MCF 10A (cell line): ENCODE results near the gene DSCAML1. TPM values are rescaled to one million over a fixed set of nuclear protein-coding genes. Genes with fewer than 3 reads are reported as not detected.
"Not testable (repeated sequence)": the region's sequence is repeated elsewhere in the genome, so short reads cannot be mapped to it uniquely, and the experiment has no call there.

Source experiments
- BruUV-seq: library from RNA; stranded (reverse); fragments of 400-500 nt; replicated peaks from 2 replicates; lab custom pipeline; 2021; lab: Mats Ljungman, UMichigan
- CTCF ChIA-PET: fragments of 300-600 bp; sonication (Branson Sonifier 250); formaldehyde crosslinking; extraction: SDS; loops from one replicate; lab custom pipeline; 2021; ENCODE audit warnings: antibody characterized with exemption, inconsistent platforms; lab: Yijun Ruan, JAX
- POLR2A ChIA-PET: fragments of 300-600, 350-650 bp; sonication (Branson Sonifier 250); formaldehyde crosslinking; extraction: SDS; loops from one replicate; lab custom pipeline; 2020; ENCODE audit warnings: antibody characterized with exemption, inconsistent platforms; lab: Yijun Ruan, JAX
- DNase-seq: peaks from one replicate; pipeline ENCODE4 v3.0.0-alpha.2; 2018; ENCODE audit not compliant: unreplicated experiment
- H3K27ac Mint-ChIP-seq: one replicate; pipeline ENCODE4 v1.8.0; 2022; ENCODE audit warnings: mild to moderate bottlenecking, low read depth, mixed read lengths; ENCODE audit not compliant: unreplicated experiment
- H3K27me3 Mint-ChIP-seq: one replicate; pipeline ENCODE4 v1.8.0; 2022; ENCODE audit warnings: mixed read lengths; ENCODE audit not compliant: insufficient read depth, unreplicated experiment
- H3K36me3 Mint-ChIP-seq: one replicate; pipeline ENCODE4 v1.8.0; 2022; ENCODE audit warnings: mild to moderate bottlenecking, moderate library complexity, mixed read lengths; ENCODE audit not compliant: insufficient read depth, unreplicated experiment
- H3K4me1 Mint-ChIP-seq: one replicate; pipeline ENCODE4 v1.8.0; 2022; ENCODE audit warnings: mixed read lengths; ENCODE audit not compliant: insufficient read depth, unreplicated experiment
- H3K4me3 Mint-ChIP-seq: one replicate; pipeline ENCODE4 v1.8.0; 2022; ENCODE audit warnings: mild to moderate bottlenecking, moderate library complexity, mixed read lengths; ENCODE audit not compliant: unreplicated experiment
- H3K9me3 Mint-ChIP-seq: one replicate; pipeline ENCODE4 v1.8.0; 2022; ENCODE audit warnings: mixed read lengths; ENCODE audit not compliant: unreplicated experiment
- intact Hi-C: fragments of 100-400 bp; cut with micrococcal nuclease; formaldehyde crosslinking; loops from 2 replicates; pipeline ENCODE4 v1.14.1; 2022
- total RNA-seq: library from RNA; stranded (reverse); gene quantifications from 2 replicates; pipeline ENCODE4 v1.2.3, GENCODE V29; 2022
- TF ChIP-seq, protein P1 (sequence below): fragments of 200-600 bp; IDR thresholded peaks from one replicate; pipeline ENCODE4 v1.8.0; 2022; ENCODE audit warnings: antibody characterized with exemption, mild to moderate bottlenecking; ENCODE audit not compliant: unreplicated experiment

DSCAML1 gene
- total RNA-seq, 1 experiment from 2014 or later: not detected

DNA sequence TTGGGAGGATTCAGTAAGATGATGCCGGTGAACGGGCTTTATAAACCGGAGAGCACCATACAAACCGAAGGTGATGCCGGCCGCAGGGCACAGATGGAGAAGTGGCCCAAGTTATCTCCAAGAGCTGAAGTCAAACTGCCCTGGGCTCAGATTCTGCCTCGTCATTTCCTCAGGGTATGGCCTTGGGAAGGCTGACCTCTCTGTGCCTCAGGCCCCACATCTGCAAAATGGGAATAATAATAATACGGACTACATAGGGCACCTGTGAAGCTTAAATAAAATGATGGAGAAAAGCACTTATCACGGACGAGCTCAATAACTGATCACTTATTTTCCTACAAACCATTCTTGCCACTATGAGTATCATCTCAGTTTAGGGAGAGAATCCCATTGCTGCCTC lies 29.9 kb downstream of the DSCAML1 start:
- DNase-seq: no peak
- H3K27ac Mint-ChIP-seq: no peak overlapping the region
- ChIA-PET POLR2A (no interaction called here), CTCF (no interaction called here)
- BruUV-seq: no TSS peak
- intact Hi-C loops: no loop called here
- H3K27me3 Mint-ChIP-seq: peaks cover 53% of the 10 kb centered on the region
- no peaks in the 10 kb centered on the region for H3K4me1 Mint-ChIP-seq
- TF ChIP-seq, protein P1, sequence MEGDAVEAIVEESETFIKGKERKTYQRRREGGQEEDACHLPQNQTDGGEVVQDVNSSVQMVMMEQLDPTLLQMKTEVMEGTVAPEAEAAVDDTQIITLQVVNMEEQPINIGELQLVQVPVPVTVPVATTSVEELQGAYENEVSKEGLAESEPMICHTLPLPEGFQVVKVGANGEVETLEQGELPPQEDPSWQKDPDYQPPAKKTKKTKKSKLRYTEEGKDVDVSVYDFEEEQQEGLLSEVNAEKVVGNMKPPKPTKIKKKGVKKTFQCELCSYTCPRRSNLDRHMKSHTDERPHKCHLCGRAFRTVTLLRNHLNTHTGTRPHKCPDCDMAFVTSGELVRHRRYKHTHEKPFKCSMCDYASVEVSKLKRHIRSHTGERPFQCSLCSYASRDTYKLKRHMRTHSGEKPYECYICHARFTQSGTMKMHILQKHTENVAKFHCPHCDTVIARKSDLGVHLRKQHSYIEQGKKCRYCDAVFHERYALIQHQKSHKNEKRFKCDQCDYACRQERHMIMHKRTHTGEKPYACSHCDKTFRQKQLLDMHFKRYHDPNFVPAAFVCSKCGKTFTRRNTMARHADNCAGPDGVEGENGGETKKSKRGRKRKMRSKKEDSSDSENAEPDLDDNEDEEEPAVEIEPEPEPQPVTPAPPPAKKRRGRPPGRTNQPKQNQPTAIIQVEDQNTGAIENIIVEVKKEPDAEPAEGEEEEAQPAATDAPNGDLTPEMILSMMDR: no peak
- H3K9me3 Mint-ChIP-seq: no peaks in the 10 kb centered on the region
- H3K4me3 Mint-ChIP-seq: no peak overlapping the region
- H3K36me3 Mint-ChIP-seq: no peaks in the 10 kb centered on the region

DNA sequence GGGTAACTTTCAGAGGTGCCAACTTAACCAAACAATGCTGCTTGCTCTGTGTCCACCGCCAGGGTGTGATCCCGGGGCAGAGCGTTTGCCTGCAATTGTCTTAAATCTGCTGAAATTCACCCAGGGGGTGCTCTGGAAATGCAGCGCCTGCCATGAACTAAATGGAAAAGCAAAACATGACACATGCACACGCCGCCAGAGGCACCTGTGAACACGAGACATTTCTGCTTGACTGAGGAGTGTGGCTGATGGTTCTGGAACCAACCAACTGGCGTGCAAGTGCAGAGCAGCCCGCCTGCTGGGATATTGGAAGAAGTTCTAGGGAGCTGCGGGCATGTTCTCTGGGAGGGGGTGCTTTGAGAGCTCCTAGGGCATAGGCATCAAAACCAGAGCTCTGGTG lies 30.4 kb downstream of the DSCAML1 start:
- Mint-ChIP-seq H3K4me1 (no peaks in the 10 kb centered on the region), H3K36me3 (no peaks in the 10 kb centered on the region), H3K27me3 (peaks cover 57% of the 10 kb centered on the region), H3K27ac (no peak overlapping the region), H3K9me3 (no peaks in the 10 kb centered on the region), H3K4me3 (no peak overlapping the region)
- POLR2A ChIA-PET: no interaction called here
- BruUV-seq: no TSS peak
- CTCF ChIA-PET: no interaction called here
- TF ChIP-seq, protein P1: no peak
- no peak for DNase-seq
- intact Hi-C loops: no loop called here

DNA sequence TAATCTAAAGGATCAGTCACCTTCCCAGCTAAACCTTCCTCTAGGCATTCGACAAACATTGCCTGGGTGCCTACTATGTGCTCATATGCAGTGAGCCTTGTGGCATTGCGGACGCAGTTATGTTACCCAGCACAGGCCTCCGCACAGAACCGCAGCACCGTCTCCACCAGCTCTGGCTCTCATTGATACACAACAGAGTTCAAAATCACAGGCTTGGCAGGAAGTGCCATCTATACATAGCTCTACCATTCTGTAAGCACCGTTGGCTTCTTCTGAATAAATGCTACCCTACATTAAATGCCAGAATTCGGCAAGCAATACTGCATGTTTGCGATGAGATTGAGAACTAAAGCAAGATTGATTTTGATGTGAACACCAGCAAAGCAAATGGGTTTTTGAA lies 31.0 kb downstream of the DSCAML1 start:
- Mint-ChIP-seq H3K36me3 (no peaks in the 10 kb centered on the region), H3K4me1 (no peaks in the 10 kb centered on the region), H3K4me3 (no peak overlapping the region), H3K27ac (no peak overlapping the region), H3K9me3 (no peaks in the 10 kb centered on the region), H3K27me3 (peaks cover 63% of the 10 kb centered on the region)
- TF ChIP-seq, protein P1: no peak
- ChIA-PET POLR2A (no interaction called here), CTCF (interaction anchor here (1.2 to 1.3 kb wide), 2 partner anchors 11 to 42 kb away, joined by 3 to 8 read pairs; no protein-coding TSS in a partner anchor)
- no TSS peak for BruUV-seq
- intact Hi-C loops: no loop called here
- no peak for DNase-seq

DNA sequence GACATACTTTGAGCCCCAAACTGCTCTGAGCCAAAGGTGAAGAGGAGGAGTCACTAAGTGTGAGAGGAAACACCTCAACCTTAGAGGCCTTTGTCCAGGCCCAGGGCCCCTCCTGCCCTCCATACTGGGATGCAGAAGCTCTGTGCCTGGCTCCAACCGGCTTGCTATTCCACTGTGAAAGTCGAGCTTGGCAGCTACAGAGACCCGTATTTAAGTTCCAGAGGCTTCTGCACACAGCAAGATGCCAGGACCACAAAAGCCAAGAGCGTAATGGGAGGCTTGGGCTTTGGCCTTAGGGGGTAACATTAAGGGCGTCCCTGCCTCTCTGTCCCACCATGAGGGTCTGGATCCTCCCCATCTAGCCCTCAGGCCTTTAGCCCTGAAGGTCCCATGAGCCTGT lies 31.9 kb downstream of the DSCAML1 start:
- Mint-ChIP-seq H3K27me3 (peaks cover 72% of the 10 kb centered on the region), H3K4me1 (no peaks in the 10 kb centered on the region), H3K36me3 (no peaks in the 10 kb centered on the region), H3K4me3 (no peak overlapping the region), H3K27ac (no peak overlapping the region), H3K9me3 (no peaks in the 10 kb centered on the region)
- intact Hi-C loops: no loop called here
- TF ChIP-seq, protein P1: no peak
- CTCF ChIA-PET: interaction anchor here (1.2 to 1.3 kb wide), 2 partner anchors 12 to 42 kb away, joined by 3 to 8 read pairs; no protein-coding TSS in a partner anchor
- BruUV-seq: no TSS peak
- POLR2A ChIA-PET: interaction anchor here (0.7 kb wide), 1 partner anchor 12 kb away, joined by 3 read pairs; no protein-coding TSS in a partner anchor
- no peak for DNase-seq

DNA sequence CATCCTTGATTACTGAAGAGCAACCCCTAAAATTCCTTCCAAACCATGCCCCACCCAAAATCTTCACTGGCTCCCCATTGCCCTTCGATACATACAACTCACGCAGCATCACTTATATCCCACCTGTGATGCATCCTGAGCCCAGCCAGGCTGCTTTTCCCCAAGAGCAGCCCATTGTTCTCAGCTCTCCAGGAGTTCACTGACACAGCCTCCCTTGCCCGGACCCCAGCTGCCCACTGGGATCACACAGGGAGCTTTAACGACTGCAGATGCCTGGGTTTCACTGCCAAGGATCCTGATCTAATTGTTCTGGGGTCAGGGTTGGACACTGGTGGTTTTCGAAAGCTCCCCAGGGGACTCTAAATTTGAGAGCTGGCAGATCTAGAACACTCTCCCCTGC lies 33.6 kb downstream of the DSCAML1 start:
- DNase-seq, H3K27ac Mint-ChIP-seq, H3K4me3 Mint-ChIP-seq, H3K4me1 Mint-ChIP-seq, intact Hi-C loops, BruUV-seq, H3K36me3 Mint-ChIP-seq, POLR2A ChIA-PET, H3K9me3 Mint-ChIP-seq: not testable (repeated sequence)
- CTCF ChIA-PET: interaction anchor here (1.2 kb wide), 1 partner anchor 26 kb away, joined by 4 read pairs; no protein-coding TSS in a partner anchor
- peaks cover 77% of the 10 kb centered on the region for H3K27me3 Mint-ChIP-seq
